ENCODE measurements around the gene TBCE. TPM values are rescaled to one million over a fixed set of nuclear protein-coding genes. Genes with fewer than 3 reads are reported as not detected.

TBCE gene
- total and polyA plus RNA-seq, 2 donors (not counting 1 experiment from before 2014, with no cell fraction given), result 15.2 to 22.1 TPM

GRCh38 chr1:235339746-235340145 is 27.5 kb upstream of the TBCE start:
- intact Hi-C loops (cut with micrococcal nuclease), result no loop called here
- H3K27ac ChIP-seq (ENCODE audit: low read length in 2 of 2), result no peak overlapping the region
- DNase-seq (no peak), ATAC-seq (ENCODE audit: low read depth) (no peak)
- Mint-ChIP-seq H3K4me3 (no peak overlapping the region), H3K9me3 (ENCODE audit: insufficient read depth) (no peaks in the 10 kb centered on the region), H3K27me3 (no peaks in the 10 kb centered on the region), H3K4me1 (peaks cover 6% of the 10 kb centered on the region), H3K27ac (no peak overlapping the region)
- ChIA-PET POLR2A (no interaction called here), CTCF (no interaction called here)
- H3K4me3 ChIP-seq (ENCODE audit: control extremely low read depth in 1 of 5, extremely low read depth in 1 of 5, insufficient read depth in 1 of 5, low read depth in 2 of 5, low read length in 4 of 5), result no peak overlapping the region
- no peak overlapping the region for H3K4me2 ChIP-seq (replicated peaks; ENCODE audit: low read depth, low read length, poor library complexity, severe bottlenecking)
- H3K9ac ChIP-seq (ENCODE audit: low read length), result no peak overlapping the region
- H3K4me1 ChIP-seq (ENCODE audit: control insufficient read depth in 2 of 2, insufficient read depth in 2 of 2, low read length in 2 of 2), result peaks cover 6 to 7% of the 10 kb centered on the region in 2 donors
- no peak overlapping the region for H2AFZ ChIP-seq (ENCODE audit: insufficient read depth, low read depth, low read length, poor library complexity, severe bottlenecking)
- TF ChIP-seq CTCF (IDR thresholded peaks at IDR 0.05) (no peak), EZH2 (IDR thresholded peaks at IDR 0.05; ENCODE audit: borderline replicate concordance, insufficient read depth, low read depth, low read length, poor library complexity, severe bottlenecking) (no peak)
- peaks cover 9% of the 10 kb centered on the region for H4K20me1 ChIP-seq (ENCODE audit: control insufficient read depth, insufficient read depth, low read length, poor library complexity, severe bottlenecking)
- no peaks in the 10 kb centered on the region for H3K27me3 ChIP-seq (replicated peaks in 1 of 4; ENCODE audit: control extremely low read depth in 1 of 4, control insufficient read depth in 3 of 4, insufficient read depth in 4 of 4, low read length in 3 of 4)
- no CpG with 5 or more reads among the region's 8 CpGs for WGBS (ENCODE audit: insufficient coverage)
- H3K36me3 ChIP-seq (replicated peaks in 1 of 2; ENCODE audit: control extremely low read depth in 1 of 2, control insufficient read depth in 1 of 2, extremely low read depth in 1 of 2, insufficient read depth in 2 of 2, low read length in 1 of 2), result peaks cover 8 to 35% of the 10 kb centered on the region in 2 experiments
- peaks cover 53% of the 10 kb centered on the region for H3K79me2 ChIP-seq (ENCODE audit: control insufficient read depth, insufficient read depth, low read length)
- no peaks in the 10 kb centered on the region for H3K9me3 ChIP-seq (ENCODE audit: control extremely low read depth in 1 of 3, control insufficient read depth in 2 of 3, insufficient read depth in 1 of 3, low read length in 2 of 3)

DNA sequence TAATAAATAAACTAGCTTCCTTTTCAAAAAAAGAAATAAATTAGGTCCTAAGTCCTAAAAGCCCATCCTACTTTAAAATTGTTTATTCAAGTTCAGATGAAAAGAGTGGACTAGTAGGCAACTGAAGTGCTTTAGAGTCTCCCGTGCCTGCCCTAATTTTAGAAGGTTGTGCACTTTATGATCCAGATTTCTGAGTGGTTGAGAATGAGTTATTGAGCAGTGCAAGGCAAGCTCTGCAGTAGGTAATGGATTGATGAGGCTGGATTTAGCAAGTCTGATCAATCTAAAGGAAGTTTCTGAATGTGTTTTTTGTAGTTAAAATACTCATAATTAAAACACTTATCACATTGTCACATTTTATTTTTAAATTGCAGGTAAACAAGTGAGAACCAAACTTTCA is 25.9 kb upstream of the TBCE start:
- Mint-ChIP-seq H3K4me3 (no peak overlapping the region), H3K27ac (no peak overlapping the region), H3K4me1 (peaks cover 6% of the 10 kb centered on the region), H3K27me3 (no peaks in the 10 kb centered on the region), H3K9me3 (ENCODE audit: insufficient read depth) (no peaks in the 10 kb centered on the region)
- Histone ChIP-seq H3K36me3 (replicated peaks in 1 of 2; ENCODE audit: control extremely low read depth in 1 of 2, control insufficient read depth in 1 of 2, extremely low read depth in 1 of 2, insufficient read depth in 2 of 2, low read length in 1 of 2) (peaks cover 8 to 31% of the 10 kb centered on the region in 2 experiments), H3K27me3 (replicated peaks in 1 of 4; ENCODE audit: control extremely low read depth in 1 of 4, control insufficient read depth in 3 of 4, insufficient read depth in 4 of 4, low read length in 3 of 4) (no peaks in the 10 kb centered on the region), H3K9me3 (ENCODE audit: control extremely low read depth in 1 of 3, control insufficient read depth in 2 of 3, insufficient read depth in 1 of 3, low read length in 2 of 3) (no peaks in the 10 kb centered on the region), H3K4me2 (replicated peaks; ENCODE audit: low read depth, low read length, poor library complexity, severe bottlenecking) (no peak overlapping the region), H4K20me1 (ENCODE audit: control insufficient read depth, insufficient read depth, low read length, poor library complexity, severe bottlenecking) (peaks cover 5% of the 10 kb centered on the region), H3K27ac (ENCODE audit: low read length in 2 of 2) (no peak overlapping the region), H2AFZ (ENCODE audit: insufficient read depth, low read depth, low read length, poor library complexity, severe bottlenecking) (no peak overlapping the region), H3K4me3 (ENCODE audit: control extremely low read depth in 1 of 5, extremely low read depth in 1 of 5, insufficient read depth in 1 of 5, low read depth in 2 of 5, low read length in 4 of 5) (no peak overlapping the region), H3K79me2 (ENCODE audit: control insufficient read depth, insufficient read depth, low read length) (peaks cover 38% of the 10 kb centered on the region), H3K4me1 (ENCODE audit: control insufficient read depth in 2 of 2, insufficient read depth in 2 of 2, low read length in 2 of 2) (peaks cover 6 to 7% of the 10 kb centered on the region in 2 donors), H3K9ac (ENCODE audit: low read length) (no peak overlapping the region)
- ChIA-PET CTCF (no interaction called here), POLR2A (no interaction called here)
- TF ChIP-seq CTCF (IDR thresholded peaks at IDR 0.05) (no peak), EZH2 (IDR thresholded peaks at IDR 0.05; ENCODE audit: borderline replicate concordance, insufficient read depth, low read depth, low read length, poor library complexity, severe bottlenecking) (no peak)
- DNase-seq (no peak), ATAC-seq (ENCODE audit: low read depth) (no peak)
- WGBS (ENCODE audit: insufficient coverage), result 100% methylated on average over 1 of the region's 1 CpG
- intact Hi-C loops (cut with micrococcal nuclease), result no loop called here

Measured in B cell (primary cell).